Jurkat, Clone E6-1 (cell line): ENCODE measurements around the gene KIF2A.

Experiments
- DNase-seq: peaks from one replicate; pipeline ENCODE4 v3.0.0-alpha.2; 2011; ENCODE audit warnings: low read depth, low spot score
- H3K4me3 ChIP-seq: 2 replicates; pipeline ENCODE4 v1.5.1; 2011; ENCODE audit warnings: mild to moderate bottlenecking, low read length, control low read depth, moderate library complexity

The KIF2A gene

DNA sequence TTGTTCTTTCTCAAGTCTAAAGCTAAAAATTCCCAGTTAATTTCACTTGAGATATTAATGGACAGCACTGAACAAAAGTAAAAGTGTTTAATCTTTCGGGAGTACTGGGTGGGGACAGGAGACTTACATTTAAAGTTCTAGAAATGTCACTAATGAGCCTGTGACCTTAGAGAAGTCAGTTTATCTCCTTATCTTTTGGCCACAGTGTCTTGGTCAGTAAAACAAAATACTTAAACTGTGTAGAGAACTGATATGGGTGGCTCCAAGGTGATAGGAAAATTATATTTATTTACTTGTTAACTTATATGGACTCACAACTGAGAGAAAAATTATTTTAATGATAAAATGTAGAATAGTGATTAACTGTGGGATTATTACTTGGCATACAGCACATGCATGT is 115.4 kb downstream of the KIF2A start:
- H3K4me3 ChIP-seq: no peak overlapping the region
- DNase-seq: no peak

GRCh38 chr5:62424763-62425162 is 118.8 kb downstream of the KIF2A start:
- no peak overlapping the region for H3K4me3 ChIP-seq
- DNase-seq: no peak

DNA sequence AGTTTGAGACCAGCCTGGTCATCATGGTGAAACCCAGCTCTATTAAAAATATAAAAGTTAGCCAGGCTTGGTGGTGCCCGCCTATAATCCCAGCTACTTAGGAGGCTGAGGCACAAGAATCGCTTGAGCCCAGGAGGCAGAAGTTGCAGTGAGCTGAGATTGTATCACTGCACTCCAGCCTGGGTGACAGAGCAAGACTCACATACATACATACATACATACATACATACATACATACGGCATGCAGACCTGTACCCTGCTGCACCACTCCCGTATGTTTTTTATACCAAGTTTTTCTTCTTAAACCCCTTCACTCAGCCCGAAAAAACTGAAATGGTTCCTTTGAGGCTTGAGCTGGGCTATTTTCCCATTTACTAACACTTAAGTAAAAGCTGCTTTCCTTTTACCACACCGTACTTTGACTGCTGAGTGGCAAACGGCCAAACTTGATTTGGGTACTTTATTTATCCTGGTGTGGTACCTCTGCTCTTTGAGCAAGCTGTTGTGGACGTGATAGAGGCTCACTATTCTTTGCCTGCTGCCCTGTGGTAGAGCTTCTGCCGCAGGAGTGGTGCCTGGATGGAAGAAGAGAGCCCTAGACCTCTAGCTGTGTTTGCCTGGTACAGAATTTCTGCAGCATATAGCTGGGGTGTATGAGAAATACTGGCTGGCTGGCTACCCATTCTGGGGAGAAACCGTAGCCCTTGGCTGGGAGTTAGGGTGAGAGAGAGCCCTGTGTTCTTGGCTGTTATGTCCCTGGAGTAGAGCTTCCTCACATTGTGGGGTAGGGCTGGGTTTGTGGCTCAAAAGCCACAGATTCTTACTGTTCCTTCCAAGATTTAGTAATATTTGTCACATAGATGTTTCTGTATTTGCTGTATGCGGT is 126.0 kb downstream of the KIF2A start:
- no peak for DNase-seq

DNA sequence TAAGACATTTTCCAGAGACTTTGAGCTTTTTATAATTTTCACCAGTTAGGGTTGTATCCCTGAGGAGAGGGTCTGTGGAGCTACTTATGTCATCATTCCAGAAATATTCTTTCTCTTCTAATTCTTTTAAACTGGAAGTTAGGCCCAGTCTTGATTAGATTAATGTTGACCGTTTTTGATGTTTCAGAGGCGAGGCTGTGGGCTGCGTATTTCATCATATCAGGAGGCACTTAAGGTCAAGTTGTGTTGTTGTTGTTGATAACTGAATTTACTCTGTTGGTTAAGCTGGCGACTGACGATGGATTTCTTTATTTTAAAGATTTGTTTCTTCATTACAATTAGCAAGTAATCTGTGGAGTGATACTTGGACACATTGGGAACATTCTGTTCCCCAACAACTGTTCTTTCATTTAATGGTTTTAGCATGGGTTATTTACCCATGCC is 126.6 kb downstream of the KIF2A start:
- DNase-seq: no peak
- H3K4me3 ChIP-seq: no peak overlapping the region

More for the DNA sequence above, 126.0 kb downstream of the KIF2A start:
- no peak overlapping the region for H3K4me3 ChIP-seq
